ENCODE results near the gene FOXO3. TPM values are rescaled to one million over a fixed set of nuclear protein-coding genes. Genes with fewer than 3 reads are reported as not detected.
A peak's percentile ranks its signal among the peaks of the same experiment; 100 is the strongest.

The FOXO3 gene
- total and polyA plus RNA-seq, 2 of the 13 experiments (the other 11 are each of a cell fraction or from before 2014, with no cell fraction given) = 16.0 to 22.5 TPM

- TF ChIP-seq ZNF264 (CRISPR knock-in tag; IDR thresholded peaks at IDR 0.05) (peak; percentile 42; the same call in 1 of the 2 replicates), NR1H2 (CRISPR knock-in tag; IDR thresholded peaks at IDR 0.05; ENCODE audit: borderline replicate concordance, low read depth) (peak; percentile 30; the same call in 1 of the 2 replicates), NRL (CRISPR knock-in tag; IDR thresholded peaks at IDR 0.05; ENCODE audit: borderline replicate concordance) (0 out of 2 replicates have a peak, but pooled peaks have one; percentile 42), CREB1 (IDR thresholded peaks at IDR 0.05) (no peak), CREB1 (CRISPR knock-in tag; IDR thresholded peaks at IDR 0.05) (no peak), ZNF501 (CRISPR knock-in tag; IDR thresholded peaks at IDR 0.05) (0 out of 2 replicates have a peak, but pooled peaks have one; percentile 19), ZBTB7B (CRISPR knock-in tag; IDR thresholded peaks at IDR 0.05) (peak; percentile 79; the same call in 1 of the 2 replicates), ZMYM2 (CRISPR knock-in tag; IDR thresholded peaks at IDR 0.05) (peak; percentile 83), HOXD1 (CRISPR knock-in tag; IDR thresholded peaks at IDR 0.05) (no peak), IKZF5 (CRISPR knock-in tag; IDR thresholded peaks at IDR 0.05) (0 out of 2 replicates have a peak, but pooled peaks have one; percentile 13), JDP2 (CRISPR knock-in tag; IDR thresholded peaks at IDR 0.05; ENCODE audit: borderline replicate concordance) (no peak), TFDP1 (CRISPR knock-in tag; IDR thresholded peaks at IDR 0.05; ENCODE audit: borderline replicate concordance) (no peak), MTA1 (CRISPR knock-in tag; IDR thresholded peaks at IDR 0.05; ENCODE audit: borderline replicate concordance) (peak; percentile 91; the same call in 1 of the 2 replicates), ZNF552 (CRISPR knock-in tag; IDR thresholded peaks at IDR 0.05; ENCODE audit: borderline replicate concordance) (no peak), MAFK (conservative IDR thresholded peaks at IDR 0.05 in 1 of 2, IDR thresholded peaks at IDR 0.05 in 1 of 2; ENCODE audit: low read length in 2 of 2) (peak; percentile 32 to 41; a peak in 3 of 4 replicates), ATF5 (CRISPR knock-in tag; IDR thresholded peaks at IDR 0.05; ENCODE audit: low read depth) (0 out of 2 replicates have a peak, but pooled peaks have one; percentile 39), ZNF296 (CRISPR knock-in tag; conservative IDR thresholded peaks at IDR 0.05) (0 out of 2 replicates have a peak, but pooled peaks have one; percentile 58), ARNTL (CRISPR knock-in tag; IDR thresholded peaks at IDR 0.05) (0 out of 2 replicates have a peak, but pooled peaks have one; percentile 58), ZBTB7A (CRISPR knock-in tag; IDR thresholded peaks at IDR 0.05) (peak; percentile 74; the same call in 1 of the 2 replicates)
- TF ChIP-seq, protein P1, sequence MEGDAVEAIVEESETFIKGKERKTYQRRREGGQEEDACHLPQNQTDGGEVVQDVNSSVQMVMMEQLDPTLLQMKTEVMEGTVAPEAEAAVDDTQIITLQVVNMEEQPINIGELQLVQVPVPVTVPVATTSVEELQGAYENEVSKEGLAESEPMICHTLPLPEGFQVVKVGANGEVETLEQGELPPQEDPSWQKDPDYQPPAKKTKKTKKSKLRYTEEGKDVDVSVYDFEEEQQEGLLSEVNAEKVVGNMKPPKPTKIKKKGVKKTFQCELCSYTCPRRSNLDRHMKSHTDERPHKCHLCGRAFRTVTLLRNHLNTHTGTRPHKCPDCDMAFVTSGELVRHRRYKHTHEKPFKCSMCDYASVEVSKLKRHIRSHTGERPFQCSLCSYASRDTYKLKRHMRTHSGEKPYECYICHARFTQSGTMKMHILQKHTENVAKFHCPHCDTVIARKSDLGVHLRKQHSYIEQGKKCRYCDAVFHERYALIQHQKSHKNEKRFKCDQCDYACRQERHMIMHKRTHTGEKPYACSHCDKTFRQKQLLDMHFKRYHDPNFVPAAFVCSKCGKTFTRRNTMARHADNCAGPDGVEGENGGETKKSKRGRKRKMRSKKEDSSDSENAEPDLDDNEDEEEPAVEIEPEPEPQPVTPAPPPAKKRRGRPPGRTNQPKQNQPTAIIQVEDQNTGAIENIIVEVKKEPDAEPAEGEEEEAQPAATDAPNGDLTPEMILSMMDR (CRISPR knock-in tag; IDR thresholded peaks at IDR 0.05) = peak; percentile 50
- TF ChIP-seq, protein P2, sequence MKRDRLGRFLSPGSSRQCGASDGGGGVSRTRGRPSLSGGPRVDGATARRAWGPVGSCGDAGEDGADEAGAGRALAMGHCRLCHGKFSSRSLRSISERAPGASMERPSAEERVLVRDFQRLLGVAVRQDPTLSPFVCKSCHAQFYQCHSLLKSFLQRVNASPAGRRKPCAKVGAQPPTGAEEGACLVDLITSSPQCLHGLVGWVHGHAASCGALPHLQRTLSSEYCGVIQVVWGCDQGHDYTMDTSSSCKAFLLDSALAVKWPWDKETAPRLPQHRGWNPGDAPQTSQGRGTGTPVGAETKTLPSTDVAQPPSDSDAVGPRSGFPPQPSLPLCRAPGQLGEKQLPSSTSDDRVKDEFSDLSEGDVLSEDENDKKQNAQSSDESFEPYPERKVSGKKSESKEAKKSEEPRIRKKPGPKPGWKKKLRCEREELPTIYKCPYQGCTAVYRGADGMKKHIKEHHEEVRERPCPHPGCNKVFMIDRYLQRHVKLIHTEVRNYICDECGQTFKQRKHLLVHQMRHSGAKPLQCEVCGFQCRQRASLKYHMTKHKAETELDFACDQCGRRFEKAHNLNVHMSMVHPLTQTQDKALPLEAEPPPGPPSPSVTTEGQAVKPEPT (CRISPR knock-in tag; IDR thresholded peaks at IDR 0.05; ENCODE audit: low read depth) = 0 out of 2 replicates have a peak, but pooled peaks have one; percentile 14
These were observed 156.4 kb downstream of the FOXO3 start (continued) for GRCh38 chr6:108716801-108717791.
